HepG2 (cell line): ENCODE measurements around the gene CSTF1. TPM values are rescaled to one million over a fixed set of nuclear protein-coding genes. Genes with fewer than 3 reads are reported as not detected.

ENCODE experiments used
- AHDC1 ChIP-seq: sonication (generic); formaldehyde crosslinking; IDR thresholded peaks from 2 replicates; pipeline ENCODE4 v1.5.1; 2020; ENCODE audit warnings: mild to moderate bottlenecking, missing genetic modification reagents, borderline replicate concordance
- ELK4 ChIP-seq: sonication (generic); formaldehyde crosslinking; IDR thresholded peaks from 2 replicates; pipeline ENCODE4 v1.9.0; 2021; ENCODE audit warnings: missing genetic modification reagents, borderline replicate concordance
- MBNL3 ChIP-seq: fragments of 250-450 bp; sonication (Bioruptor Pico); conservative IDR thresholded peaks from 2 replicates; pipeline ENCODE4 v1.8.0; 2022; ENCODE audit warnings: mild to moderate bottlenecking, inconsistent platforms
- ZBTB14 ChIP-seq: sonication (generic); formaldehyde crosslinking; IDR thresholded peaks from 2 replicates; pipeline ENCODE4 v1.4.0; 2020; ENCODE audit warnings: missing genetic modification reagents
- ZC3H13 ChIP-seq: sonication (generic); formaldehyde crosslinking; IDR thresholded peaks from 2 replicates; pipeline ENCODE4 v1.8.1; 2023; ENCODE audit warnings: mild to moderate bottlenecking, missing genetic modification reagents, moderate library complexity
- ZNF318 ChIP-seq: sonication (generic); formaldehyde crosslinking; IDR thresholded peaks from 2 replicates; pipeline ENCODE4 v1.4.0; 2020; ENCODE audit warnings: mild to moderate bottlenecking, missing genetic modification reagents
- polyA plus RNA-seq, 8 experiments: library from polyadenylated mRNA; depleted of rRNA in 3 of 8; stranded (reverse) in 7 of 8; unstranded in 1 of 8; fragments of >200 nt; fragmentation: Illumina TruSeq in 4 of 8; extraction: Trizol in 4 of 8; gene quantifications; 2 replicates each; pipeline versions ENCODE4 v1.2.1 to v1.2.3, GENCODE V29; 2011 to 2016; ENCODE audit warnings: low read depth in 4 of 8, missing spikeins in 1 of 8, mixed read lengths in 1 of 8; ENCODE audit not compliant: insufficient read depth in 1 of 8
- total RNA-seq, 5 experiments: library from RNA; depleted of rRNA; stranded (reverse); fragments of >200 nt; fragmentation: Illumina TruSeq; extraction: Trizol; gene quantifications; 2 replicates each; pipeline ENCODE4 v1.2.3, GENCODE V29; 2016; ENCODE audit warnings: low read depth in 1 of 5

The CSTF1 gene
- total and polyA plus RNA-seq, 2 of the 13 experiments (the other 11 are each of a cell fraction or from before 2014, with no cell fraction given) = 70.9 to 100 TPM

GRCh38 chr20:56360133-56360907, 32.1 kb upstream of the CSTF1 start (continued):
- TF ChIP-seq ZNF318 (CRISPR knock-in tag) (no peak), ZBTB14 (no peak; the same call in 1 of the 2 replicates), MBNL3 (no peak), AHDC1 (no peak), ZC3H13 (no peak), ELK4 (no peak)
